A673 (cell line): ENCODE measurements around the gene RIGI.

ENCODE experiments used
- EZH2 ChIP-seq: fragments of 200-600 bp; sonication (generic); IDR thresholded peaks from 2 replicates; pipeline ENCODE4 v1.6.1; 2017; ENCODE audit warnings: borderline replicate concordance, low read depth, mild to moderate bottlenecking, mixed read lengths, antibody characterized with exemption, low read length; ENCODE audit not compliant: poor library complexity, severe bottlenecking
- TF ChIP-seq, protein P1 (sequence below): fragments of 300-800, 200-600 bp; sonication (generic); conservative IDR thresholded peaks from 2 replicates; pipeline ENCODE4 v1.5.1; 2017; ENCODE audit warnings: low read depth, mild to moderate bottlenecking, antibody characterized with exemption, low read length, moderate library complexity, mixed read lengths

DNA sequence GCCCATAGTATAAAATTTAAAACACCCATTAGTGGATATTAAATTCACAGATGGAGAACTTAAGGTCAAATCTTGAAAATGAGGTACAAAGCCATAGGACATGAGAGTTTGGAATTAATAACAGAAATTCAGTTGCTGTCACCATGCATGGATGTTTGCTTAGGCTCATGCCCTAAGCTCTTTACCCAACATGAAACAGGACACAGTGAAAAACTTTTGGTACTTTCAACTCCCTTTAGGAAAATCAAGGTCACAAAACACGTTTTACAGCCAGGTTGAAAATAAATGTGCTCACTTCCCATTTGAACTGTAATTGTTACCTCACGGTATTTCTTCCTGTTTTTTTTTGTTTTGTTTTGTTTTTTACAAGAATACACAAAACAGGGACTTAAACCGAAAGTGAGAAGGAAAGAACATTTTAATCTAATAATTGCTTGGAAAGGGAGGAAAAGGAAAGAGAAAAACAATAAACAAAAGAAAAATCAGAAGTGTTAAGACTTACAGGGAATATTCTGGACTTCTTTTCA, 32.5 kb upstream of the RIGI start:
- TF ChIP-seq EZH2 = no peak
- TF ChIP-seq, protein P1, sequence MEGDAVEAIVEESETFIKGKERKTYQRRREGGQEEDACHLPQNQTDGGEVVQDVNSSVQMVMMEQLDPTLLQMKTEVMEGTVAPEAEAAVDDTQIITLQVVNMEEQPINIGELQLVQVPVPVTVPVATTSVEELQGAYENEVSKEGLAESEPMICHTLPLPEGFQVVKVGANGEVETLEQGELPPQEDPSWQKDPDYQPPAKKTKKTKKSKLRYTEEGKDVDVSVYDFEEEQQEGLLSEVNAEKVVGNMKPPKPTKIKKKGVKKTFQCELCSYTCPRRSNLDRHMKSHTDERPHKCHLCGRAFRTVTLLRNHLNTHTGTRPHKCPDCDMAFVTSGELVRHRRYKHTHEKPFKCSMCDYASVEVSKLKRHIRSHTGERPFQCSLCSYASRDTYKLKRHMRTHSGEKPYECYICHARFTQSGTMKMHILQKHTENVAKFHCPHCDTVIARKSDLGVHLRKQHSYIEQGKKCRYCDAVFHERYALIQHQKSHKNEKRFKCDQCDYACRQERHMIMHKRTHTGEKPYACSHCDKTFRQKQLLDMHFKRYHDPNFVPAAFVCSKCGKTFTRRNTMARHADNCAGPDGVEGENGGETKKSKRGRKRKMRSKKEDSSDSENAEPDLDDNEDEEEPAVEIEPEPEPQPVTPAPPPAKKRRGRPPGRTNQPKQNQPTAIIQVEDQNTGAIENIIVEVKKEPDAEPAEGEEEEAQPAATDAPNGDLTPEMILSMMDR = no peak
